A549 (cell line): ENCODE data around the gene RNU4-1. TPM values are rescaled to one million over a fixed set of nuclear protein-coding genes. Genes with fewer than 3 reads are reported as not detected.

Source experiments
- ATAC-seq, 2 experiments: fragments of 200-7000 bp in 1 of 2; fragments of >200 bp in 1 of 2; cut with Nextera tagmentation in 1 of 2; cut with Tn5 transposase in 1 of 2; 3 replicates each; pipeline versions ENCODE4 v1.8.0 to v1.9.1; 2018 to 2020; ENCODE audit warnings: mild to moderate bottlenecking in 1 of 2, moderate library complexity in 1 of 2
- CTCF ChIA-PET: fragments of 300-600 bp; sonication (Branson Sonifier 250); formaldehyde crosslinking; extraction: SDS; loops from one replicate; lab custom pipeline; 2021; ENCODE audit warnings: antibody characterized with exemption, inconsistent platforms; lab: Yijun Ruan, JAX
- POLR2A ChIA-PET: fragments of 350-600 bp; formaldehyde crosslinking; extraction: SDS; loops from one replicate; lab custom pipeline; 2021; ENCODE audit warnings: antibody characterized with exemption, inconsistent platforms; lab: Yijun Ruan, JAX
- DNase-seq, 2 experiments: peaks; one replicate each; pipeline versions ENCODE4 v3.0.0 to v3.0.0-alpha.2; 2011 to 2016; ENCODE audit warnings: low read depth in 1 of 2, low spot score in 1 of 2
- FAIRE-seq: peaks from 2 replicates; lab custom pipeline; 2011; peaks lifted over from hg19 to GRCh38; lab: Jason Lieb, UNC
- H3K27ac ChIP-seq, 2 experiments: fragments of >200 bp; sonication (Bioruptor Twin); formaldehyde crosslinking; 3 replicates each; pipeline ENCODE4 v1.5.1; 2016 to 2017
- H3K4me1 ChIP-seq: fragments of >200 bp; sonication (Bioruptor Twin); formaldehyde crosslinking; 3 replicates; pipeline ENCODE4 v1.6.1; 2016
- H3K4me2 ChIP-seq: fragments of >200 bp; sonication (Bioruptor Twin); formaldehyde crosslinking; 3 replicates; pipeline ENCODE4 v1.6.1; 2016
- H3K4me3 ChIP-seq: fragments of >200 bp; sonication (Bioruptor Twin); formaldehyde crosslinking; 3 replicates; pipeline ENCODE4 v1.5.1; 2016
- H3K9me3 ChIP-seq: fragments of >200 bp; sonication (Bioruptor Twin); formaldehyde crosslinking; 3 replicates; pipeline ENCODE4 v1.6.1; 2016
- EHF ChIP-seq: fragments of 250-450 bp; sonication (Bioruptor Pico); IDR thresholded peaks from 2 replicates; pipeline ENCODE4 v1.5.0; 2020; ENCODE audit warnings: mild to moderate bottlenecking
- ESRRA ChIP-seq: fragments of 150-350 bp; IDR thresholded peaks from 2 replicates; pipeline ENCODE4 v1.6.1; 2014; ENCODE audit warnings: mild to moderate bottlenecking, low read length, borderline replicate concordance
- FOSL2 ChIP-seq, 2 experiments: fragments of 450-650 bp in 1 of 2; fragments of >200 bp in 1 of 2; sonication (Bioruptor Twin) in 1 of 2; formaldehyde crosslinking; IDR thresholded peaks; 2 replicates each; pipeline versions ENCODE4 v1.5.0 to v1.6.1; 2016 to 2020; ENCODE audit warnings: mild to moderate bottlenecking in 1 of 2, moderate library complexity in 1 of 2
- FOXS1 ChIP-seq: fragments of 250-450 bp; sonication (Bioruptor Pico); IDR thresholded peaks from 2 replicates; pipeline ENCODE4 v1.5.0; 2020; ENCODE audit warnings: mild to moderate bottlenecking, moderate library complexity
- HOXB5 ChIP-seq: fragments of 250-450 bp; sonication (Bioruptor Pico); IDR thresholded peaks from 2 replicates; pipeline ENCODE4 v1.5.0; 2020; ENCODE audit warnings: mild to moderate bottlenecking, moderate library complexity
- JUN ChIP-seq, 2 experiments: fragments of >200 bp; sonication (Bioruptor Twin); formaldehyde crosslinking; IDR thresholded peaks; 2 replicates in 1 of 2; 3 replicates in 1 of 2; pipeline ENCODE4 v1.6.1; 2016 to 2017
- JUNB ChIP-seq: fragments of >200 bp; sonication (Bioruptor Twin); formaldehyde crosslinking; IDR thresholded peaks from 2 replicates; pipeline ENCODE4 v1.6.1; 2016
- MAFK ChIP-seq: fragments of 450-650 bp; IDR thresholded peaks from 2 replicates; pipeline ENCODE4 v1.6.1; 2014; ENCODE audit not compliant: partially characterized antibody
- MAZ ChIP-seq: fragments of 150-350 bp; IDR thresholded peaks from 2 replicates; pipeline ENCODE4 v1.6.1; 2014; ENCODE audit warnings: antibody characterized with exemption, low read depth, low read length, borderline replicate concordance
- MYC ChIP-seq: IDR thresholded peaks from 2 replicates; pipeline ENCODE4 v1.6.1; 2012; ENCODE audit warnings: mild to moderate bottlenecking, inconsistent platforms, low read length, improper control_type of control experiment, borderline replicate concordance
- NR3C1 ChIP-seq: fragments of >200 bp; sonication (Bioruptor Twin); formaldehyde crosslinking; IDR thresholded peaks from 3 replicates; pipeline ENCODE4 v1.6.1; 2017
- PHF8 ChIP-seq: fragments of 200-600 bp; sonication (generic); IDR thresholded peaks from 2 replicates; pipeline ENCODE4 v1.6.1; 2016; ENCODE audit warnings: low read depth, mild to moderate bottlenecking, antibody characterized with exemption, moderate library complexity, borderline replicate concordance
- POLR2A ChIP-seq: IDR thresholded peaks from 2 replicates; pipeline ENCODE4 v1.6.1; 2012; ENCODE audit warnings: mild to moderate bottlenecking, low read length
- RAD21 ChIP-seq, 2 experiments: fragments of >200 bp in 1 of 2; sonication (Bioruptor Twin) in 1 of 2; formaldehyde crosslinking in 1 of 2; IDR thresholded peaks in 1 of 2; conservative IDR thresholded peaks in 1 of 2; 2 replicates in 1 of 2; 3 replicates in 1 of 2; pipeline ENCODE4 v1.6.1; 2012 to 2018; ENCODE audit warnings: inconsistent platforms in 1 of 2
- RARB ChIP-seq: fragments of 250-450 bp; sonication (Bioruptor Pico); IDR thresholded peaks from 2 replicates; pipeline ENCODE4 v1.8.0; 2021; ENCODE audit warnings: mild to moderate bottlenecking, moderate library complexity
- SMC3 ChIP-seq: fragments of >200 bp; sonication (Bioruptor Twin); formaldehyde crosslinking; IDR thresholded peaks from 3 replicates; pipeline ENCODE4 v1.6.1; 2018; ENCODE audit warnings: inconsistent platforms
- TFCP2L1 ChIP-seq: fragments of 250-450 bp; sonication (Bioruptor Pico); IDR thresholded peaks from 2 replicates; pipeline ENCODE4 v1.5.0; 2021; ENCODE audit warnings: mild to moderate bottlenecking
- ZSCAN20 ChIP-seq: fragments of 250-450 bp; sonication (Bioruptor Pico); IDR thresholded peaks from 2 replicates; pipeline ENCODE4 v1.8.0; 2022; ENCODE audit warnings: mild to moderate bottlenecking, moderate library complexity
- WGBS: methylation state at CpG from one replicate; pipeline ENCODE4 v1.1.6; 2017; ENCODE audit errors: missing lambda C conversion rate; 5-methylcytosine and 5-hydroxymethylcytosine counted together
- polyA plus RNA-seq, 4 experiments: library from polyadenylated mRNA; depleted of rRNA in 3 of 4; stranded (reverse); fragments of >200 nt; fragmentation: RNase III in 1 of 4; extraction: RNeasy Plus Mini Kit Qiagen cat#74134 plus additional on column Dnase treatment in 1 of 4; gene quantifications; 2 replicates in 3 of 4; 3 replicates in 1 of 4; pipeline ENCODE4 v1.2.3, GENCODE V29; 2011 to 2017
- TF ChIP-seq, protein P1 (sequence below): fragments of >200 bp; sonication (Bioruptor Twin); formaldehyde crosslinking; IDR thresholded peaks from 3 replicates; pipeline ENCODE4 v1.6.1; 2016
- TF ChIP-seq, protein P2 (sequence below): IDR thresholded peaks from 2 replicates; pipeline ENCODE4 v1.6.1; 2012
- TF ChIP-seq, protein P3 (sequence below): fragments of >200 bp; sonication (Bioruptor Twin); formaldehyde crosslinking; IDR thresholded peaks from 2 replicates; pipeline ENCODE4 v1.6.1; 2016
- TF ChIP-seq, protein P4 (sequence below): fragments of 450-650 bp; IDR thresholded peaks from 2 replicates; pipeline ENCODE4 v1.6.1; 2014; ENCODE audit warnings: antibody characterized with exemption
- TF ChIP-seq, protein P5 (sequence below): fragments of >200 bp; sonication (Bioruptor Twin); formaldehyde crosslinking; IDR thresholded peaks from 3 replicates; pipeline ENCODE4 v1.5.1; 2016
- TF ChIP-seq, protein P6 (sequence below): IDR thresholded peaks from 2 replicates; pipeline ENCODE4 v1.6.1; 2012
- TF ChIP-seq, protein P7 (sequence below): fragments of 150-350 bp; IDR thresholded peaks from 2 replicates; pipeline ENCODE4 v1.6.1; 2014; ENCODE audit warnings: low read depth, mild to moderate bottlenecking, low read length

RNU4-1 gene
- polyA plus RNA-seq, 2 of the 4 experiments (the other 2 are of a cell fraction), result not detected

DNA sequence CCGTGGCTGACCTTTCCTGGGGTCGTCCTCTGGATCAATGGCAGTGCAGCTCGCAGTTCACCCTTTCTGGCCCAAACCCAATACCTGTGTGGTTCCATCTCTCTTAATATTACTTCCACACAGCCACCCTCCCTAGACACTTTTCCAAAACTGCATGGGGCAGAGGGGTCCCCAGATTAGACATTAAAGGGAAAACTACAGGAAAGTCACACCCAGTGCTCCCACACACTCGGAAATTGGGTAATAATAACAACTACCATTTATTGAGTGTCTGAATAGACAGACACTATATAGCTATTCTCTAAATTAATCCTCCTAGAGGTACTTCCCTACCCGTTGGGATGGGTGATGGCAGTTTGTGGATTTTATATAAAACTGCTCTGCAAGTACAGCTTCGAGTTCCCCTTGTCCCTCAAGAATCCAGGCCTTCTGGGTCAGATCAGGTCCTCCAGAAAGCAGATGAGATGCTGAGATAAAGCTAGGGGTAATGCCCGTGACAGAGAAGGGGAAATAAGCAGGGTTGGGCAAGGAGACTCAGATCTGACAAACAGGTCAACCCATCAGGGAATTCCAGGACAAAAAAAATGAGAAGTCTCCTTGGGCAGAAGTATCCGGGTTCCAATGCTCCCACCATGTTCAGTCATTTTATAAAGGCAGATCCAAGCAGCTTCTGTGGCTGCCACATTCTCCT, 26.7 kb downstream of the RNU4-1 start:
- Histone ChIP-seq H3K4me1 (peaks cover 36% of the 10 kb centered on the region), H3K27ac (peak overlapping the region; percentile 18 to 99; a peak in 5 of 6 replicates), H3K4me3 (no peak overlapping the region), H3K4me2 (peak overlapping the region; percentile 24; the same call in 2 of the 3 replicates), H3K9me3 (no peaks in the 10 kb centered on the region)
- ChIA-PET CTCF (interaction anchor here (0.7 to 43.7 kb wide), 22 partner anchors 8 to 131 kb away, joined by 3 to 1367 read pairs (median 4); partner anchors contain the start of genes RNU4-2 and RPLP0), POLR2A (interaction anchor here (1.3 to 4.5 kb wide), 5 partner anchors 25 to 65 kb away, joined by 5 to 62 read pairs (median 32); partner anchors contain the start of genes RNU4-2 and RPLP0)
- TF ChIP-seq, protein P1, sequence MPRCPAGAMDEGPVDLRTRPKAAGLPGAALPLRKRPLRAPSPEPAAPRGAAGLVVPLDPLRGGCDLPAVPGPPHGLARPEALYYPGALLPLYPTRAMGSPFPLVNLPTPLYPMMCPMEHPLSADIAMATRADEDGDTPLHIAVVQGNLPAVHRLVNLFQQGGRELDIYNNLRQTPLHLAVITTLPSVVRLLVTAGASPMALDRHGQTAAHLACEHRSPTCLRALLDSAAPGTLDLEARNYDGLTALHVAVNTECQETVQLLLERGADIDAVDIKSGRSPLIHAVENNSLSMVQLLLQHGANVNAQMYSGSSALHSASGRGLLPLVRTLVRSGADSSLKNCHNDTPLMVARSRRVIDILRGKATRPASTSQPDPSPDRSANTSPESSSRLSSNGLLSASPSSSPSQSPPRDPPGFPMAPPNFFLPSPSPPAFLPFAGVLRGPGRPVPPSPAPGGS, result no peak
- TF ChIP-seq MAFK (no peak), NR3C1 (no peak), RARB (CRISPR knock-in tag) (no peak)
- TF ChIP-seq, protein P2, sequence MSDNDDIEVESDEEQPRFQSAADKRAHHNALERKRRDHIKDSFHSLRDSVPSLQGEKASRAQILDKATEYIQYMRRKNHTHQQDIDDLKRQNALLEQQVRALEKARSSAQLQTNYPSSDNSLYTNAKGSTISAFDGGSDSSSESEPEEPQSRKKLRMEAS, result no peak
- WGBS, result 50% methylated on average over 8 of the region's 8 CpGs
- ATAC-seq (no peak), DNase-seq (no peak), FAIRE-seq (no peak)

DNA sequence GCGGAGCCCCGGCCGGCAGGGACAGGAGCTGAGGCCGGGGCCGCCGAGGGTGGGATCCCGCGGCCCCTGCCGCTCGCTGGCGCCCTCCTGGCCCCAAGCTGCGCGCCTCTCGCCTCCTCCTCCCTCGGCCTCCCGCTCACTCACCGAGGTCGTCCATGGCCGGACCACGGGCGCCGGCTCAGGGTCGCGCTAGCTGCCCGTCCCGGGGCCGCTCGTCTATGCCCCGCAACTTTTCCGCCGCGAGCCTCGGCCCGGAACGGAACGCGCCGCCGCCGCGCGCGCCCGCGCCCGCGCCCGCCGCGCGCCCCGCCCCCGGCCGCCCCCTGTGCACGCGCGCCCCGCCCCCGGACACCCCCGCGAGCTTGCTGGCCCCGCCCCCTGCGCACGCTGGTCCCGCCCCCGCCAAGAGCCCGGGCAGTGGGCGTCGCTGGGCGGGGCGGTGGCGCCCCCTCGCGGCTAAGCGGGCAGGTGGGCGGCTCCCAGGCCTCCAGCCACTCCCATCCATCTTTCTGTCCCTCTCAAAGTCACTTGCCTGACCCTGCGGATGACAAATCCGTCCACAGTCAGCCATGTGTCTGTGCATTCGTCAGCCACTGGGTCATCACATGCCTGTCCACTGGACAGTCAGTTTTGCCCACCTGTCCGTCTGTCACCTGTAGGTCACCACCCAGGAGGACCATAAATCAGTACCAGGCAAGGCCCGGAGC, 27.4 kb downstream of the RNU4-1 start, which contains the start of gene PXN:
Gene PXN (minus strand): TSS at position 258 of the 707 bp plus-strand sequence. CDS start 101 bp downstream, at position 157.
- ChIA-PET POLR2A (interaction anchor here (1.3 to 4.5 kb wide), 5 partner anchors 26 to 64 kb away, joined by 5 to 62 read pairs (median 32); partner anchors contain the start of genes RNU4-2 and RPLP0), CTCF (interaction anchor here (0.7 to 43.7 kb wide), 26 partner anchors 8 to 162 kb away, joined by 3 to 1367 read pairs (median 4); partner anchors contain the start of genes RNU4-2 and RPLP0)
- Histone ChIP-seq H3K4me1 (peaks cover 42% of the 10 kb centered on the region), H3K27ac (peak within 1 kb of the TSS; percentile 99), H3K4me2 (peak within 1 kb of the TSS; percentile 100), H3K9me3 (no peaks in the 10 kb centered on the region), H3K4me3 (peak within 1 kb of the TSS; percentile 99)
- FAIRE-seq (no peak), DNase-seq (peak; percentile 76 to 87), ATAC-seq (peak; percentile 82 to 87)
- 5% methylated on average over 27 of the region's 81 CpGs for WGBS
- TF ChIP-seq ESRRA (peak; percentile 48; the same call in 1 of the 2 replicates), SMC3 (peak; percentile 99), JUN (IDR thresholded peaks at IDR 0.05) (peak; percentile 20 to 40; a peak in 1 of 5 replicates), MAZ (no peak), FOSL2 (IDR thresholded peaks at IDR 0.05) (no peak), FOSL2 (CRISPR knock-in tag; IDR thresholded peaks at IDR 0.05) (no peak), EHF (no peak), ZSCAN20 (CRISPR knock-in tag) (no peak), JUNB (no peak), HOXB5 (peak; percentile 81), PHF8 (peak; percentile 65; the same call in 1 of the 2 replicates), TFCP2L1 (CRISPR knock-in tag) (no peak), FOXS1 (CRISPR knock-in tag) (no peak), RAD21 (conservative IDR thresholded peaks at IDR 0.05 in 1 of 2, IDR thresholded peaks at IDR 0.05 in 1 of 2) (peak; percentile 92 to 98), MYC (no peak), POLR2A (peak; percentile 67)
- TF ChIP-seq, protein P3, sequence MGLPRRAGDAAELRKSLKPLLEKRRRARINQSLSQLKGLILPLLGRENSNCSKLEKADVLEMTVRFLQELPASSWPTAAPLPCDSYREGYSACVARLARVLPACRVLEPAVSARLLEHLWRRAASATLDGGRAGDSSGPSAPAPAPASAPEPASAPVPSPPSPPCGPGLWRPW, result no peak
- TF ChIP-seq, protein P4, sequence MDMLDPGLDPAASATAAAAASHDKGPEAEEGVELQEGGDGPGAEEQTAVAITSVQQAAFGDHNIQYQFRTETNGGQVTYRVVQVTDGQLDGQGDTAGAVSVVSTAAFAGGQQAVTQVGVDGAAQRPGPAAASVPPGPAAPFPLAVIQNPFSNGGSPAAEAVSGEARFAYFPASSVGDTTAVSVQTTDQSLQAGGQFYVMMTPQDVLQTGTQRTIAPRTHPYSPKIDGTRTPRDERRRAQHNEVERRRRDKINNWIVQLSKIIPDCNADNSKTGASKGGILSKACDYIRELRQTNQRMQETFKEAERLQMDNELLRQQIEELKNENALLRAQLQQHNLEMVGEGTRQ, result 0 out of 2 replicates have a peak, but pooled peaks have one; percentile 10
- TF ChIP-seq, protein P2, result peak; percentile 69
- TF ChIP-seq, protein P5, sequence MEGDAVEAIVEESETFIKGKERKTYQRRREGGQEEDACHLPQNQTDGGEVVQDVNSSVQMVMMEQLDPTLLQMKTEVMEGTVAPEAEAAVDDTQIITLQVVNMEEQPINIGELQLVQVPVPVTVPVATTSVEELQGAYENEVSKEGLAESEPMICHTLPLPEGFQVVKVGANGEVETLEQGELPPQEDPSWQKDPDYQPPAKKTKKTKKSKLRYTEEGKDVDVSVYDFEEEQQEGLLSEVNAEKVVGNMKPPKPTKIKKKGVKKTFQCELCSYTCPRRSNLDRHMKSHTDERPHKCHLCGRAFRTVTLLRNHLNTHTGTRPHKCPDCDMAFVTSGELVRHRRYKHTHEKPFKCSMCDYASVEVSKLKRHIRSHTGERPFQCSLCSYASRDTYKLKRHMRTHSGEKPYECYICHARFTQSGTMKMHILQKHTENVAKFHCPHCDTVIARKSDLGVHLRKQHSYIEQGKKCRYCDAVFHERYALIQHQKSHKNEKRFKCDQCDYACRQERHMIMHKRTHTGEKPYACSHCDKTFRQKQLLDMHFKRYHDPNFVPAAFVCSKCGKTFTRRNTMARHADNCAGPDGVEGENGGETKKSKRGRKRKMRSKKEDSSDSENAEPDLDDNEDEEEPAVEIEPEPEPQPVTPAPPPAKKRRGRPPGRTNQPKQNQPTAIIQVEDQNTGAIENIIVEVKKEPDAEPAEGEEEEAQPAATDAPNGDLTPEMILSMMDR, result peak; percentile 90
- TF ChIP-seq, protein P6, sequence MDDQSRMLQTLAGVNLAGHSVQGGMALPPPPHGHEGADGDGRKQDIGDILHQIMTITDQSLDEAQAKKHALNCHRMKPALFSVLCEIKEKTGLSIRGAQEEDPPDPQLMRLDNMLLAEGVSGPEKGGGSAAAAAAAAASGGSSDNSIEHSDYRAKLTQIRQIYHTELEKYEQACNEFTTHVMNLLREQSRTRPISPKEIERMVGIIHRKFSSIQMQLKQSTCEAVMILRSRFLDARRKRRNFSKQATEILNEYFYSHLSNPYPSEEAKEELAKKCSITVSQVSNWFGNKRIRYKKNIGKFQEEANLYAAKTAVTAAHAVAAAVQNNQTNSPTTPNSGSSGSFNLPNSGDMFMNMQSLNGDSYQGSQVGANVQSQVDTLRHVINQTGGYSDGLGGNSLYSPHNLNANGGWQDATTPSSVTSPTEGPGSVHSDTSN, result no peak
- TF ChIP-seq, protein P1, result 0 out of 3 replicates have a peak, but pooled peaks have one; percentile 24
- TF ChIP-seq, protein P7, sequence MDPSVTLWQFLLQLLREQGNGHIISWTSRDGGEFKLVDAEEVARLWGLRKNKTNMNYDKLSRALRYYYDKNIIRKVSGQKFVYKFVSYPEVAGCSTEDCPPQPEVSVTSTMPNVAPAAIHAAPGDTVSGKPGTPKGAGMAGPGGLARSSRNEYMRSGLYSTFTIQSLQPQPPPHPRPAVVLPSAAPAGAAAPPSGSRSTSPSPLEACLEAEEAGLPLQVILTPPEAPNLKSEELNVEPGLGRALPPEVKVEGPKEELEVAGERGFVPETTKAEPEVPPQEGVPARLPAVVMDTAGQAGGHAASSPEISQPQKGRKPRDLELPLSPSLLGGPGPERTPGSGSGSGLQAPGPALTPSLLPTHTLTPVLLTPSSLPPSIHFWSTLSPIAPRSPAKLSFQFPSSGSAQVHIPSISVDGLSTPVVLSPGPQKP, result no peak
